ENCODE results near the gene CLDN25. TPM values are rescaled to one million over a fixed set of nuclear protein-coding genes. Genes with fewer than 3 reads are reported as not detected.

Gene CLDN25
- polyA plus RNA-seq, 1 experiment, result not detected

DNA sequence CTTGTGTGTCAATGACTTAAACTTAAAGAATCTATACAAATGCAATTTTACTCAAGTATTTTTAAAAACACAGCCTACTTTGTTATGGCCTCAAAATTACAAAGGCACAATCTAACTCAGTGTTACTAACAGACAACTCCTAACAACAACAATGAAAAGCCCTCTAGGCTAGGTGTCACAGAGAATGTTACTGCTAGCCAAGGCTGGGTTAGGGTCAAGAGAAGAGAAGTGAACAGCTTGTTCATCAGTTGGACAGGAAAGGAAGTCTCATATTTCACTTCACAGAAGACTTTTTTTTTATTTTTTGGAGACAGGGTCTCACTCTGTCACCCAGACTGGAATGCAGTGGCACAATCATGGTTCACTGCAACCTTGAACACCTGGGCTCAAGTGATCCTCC, 26.0 kb downstream of the CLDN25 start:
- H3K4me3 ChIP-seq (ENCODE audit: low read depth, low read length), result no peak overlapping the region
- POLR2A ChIA-PET, result no interaction called here
- DNase-seq (ENCODE audit: low read depth), result no peak
- CTCF ChIA-PET, result interaction anchor here (0.6 to 3.4 kb wide), 12 partner anchors 9 to 516 kb away, joined by 3 to 26 read pairs (median 3); partner anchors contain the start of gene ZW10
- H3K36me3 ChIP-seq (ENCODE audit: control insufficient read depth, insufficient read depth, low read length), result peaks cover 5% of the 10 kb centered on the region
- H3K27me3 ChIP-seq (ENCODE audit: control insufficient read depth, insufficient read depth, low read length), result no peaks in the 10 kb centered on the region
- TF ChIP-seq, protein P1, sequence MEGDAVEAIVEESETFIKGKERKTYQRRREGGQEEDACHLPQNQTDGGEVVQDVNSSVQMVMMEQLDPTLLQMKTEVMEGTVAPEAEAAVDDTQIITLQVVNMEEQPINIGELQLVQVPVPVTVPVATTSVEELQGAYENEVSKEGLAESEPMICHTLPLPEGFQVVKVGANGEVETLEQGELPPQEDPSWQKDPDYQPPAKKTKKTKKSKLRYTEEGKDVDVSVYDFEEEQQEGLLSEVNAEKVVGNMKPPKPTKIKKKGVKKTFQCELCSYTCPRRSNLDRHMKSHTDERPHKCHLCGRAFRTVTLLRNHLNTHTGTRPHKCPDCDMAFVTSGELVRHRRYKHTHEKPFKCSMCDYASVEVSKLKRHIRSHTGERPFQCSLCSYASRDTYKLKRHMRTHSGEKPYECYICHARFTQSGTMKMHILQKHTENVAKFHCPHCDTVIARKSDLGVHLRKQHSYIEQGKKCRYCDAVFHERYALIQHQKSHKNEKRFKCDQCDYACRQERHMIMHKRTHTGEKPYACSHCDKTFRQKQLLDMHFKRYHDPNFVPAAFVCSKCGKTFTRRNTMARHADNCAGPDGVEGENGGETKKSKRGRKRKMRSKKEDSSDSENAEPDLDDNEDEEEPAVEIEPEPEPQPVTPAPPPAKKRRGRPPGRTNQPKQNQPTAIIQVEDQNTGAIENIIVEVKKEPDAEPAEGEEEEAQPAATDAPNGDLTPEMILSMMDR (IDR thresholded peaks at IDR 0.05; ENCODE audit: insufficient read depth, low read depth, low read length), result no peak

DNA sequence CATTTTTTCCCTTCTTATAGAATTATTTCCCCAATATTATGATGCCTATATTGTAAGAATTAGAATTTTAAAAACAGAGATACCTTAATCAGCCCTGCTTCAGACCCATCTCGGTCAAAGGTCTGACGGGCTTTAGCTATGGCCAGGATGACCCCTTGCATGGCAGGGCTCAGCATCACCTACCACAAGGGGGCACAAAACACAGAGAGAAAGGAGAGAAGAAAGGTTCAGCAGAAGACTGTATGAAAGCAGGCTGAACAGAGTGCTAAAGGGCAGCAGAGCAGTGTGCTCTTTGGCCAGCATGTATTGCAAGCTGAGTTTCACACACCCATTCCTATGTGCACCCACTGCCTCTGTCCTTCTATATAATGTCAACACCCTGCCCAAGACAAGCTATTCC, 26.8 kb downstream of the CLDN25 start:
- Histone ChIP-seq H3K36me3 (ENCODE audit: control insufficient read depth, insufficient read depth, low read length) (peaks cover 5% of the 10 kb centered on the region), H3K27me3 (ENCODE audit: control insufficient read depth, insufficient read depth, low read length) (no peaks in the 10 kb centered on the region), H3K4me3 (ENCODE audit: low read depth, low read length) (no peak overlapping the region)
- DNase-seq (ENCODE audit: low read depth), result no peak
- POLR2A ChIA-PET, result no interaction called here
- TF ChIP-seq, protein P1 (IDR thresholded peaks at IDR 0.05; ENCODE audit: insufficient read depth, low read depth, low read length), result peak; percentile 42
- CTCF ChIA-PET, result interaction anchor here (0.7 to 3.4 kb wide), 9 partner anchors 9 to 491 kb away, joined by 3 to 26 read pairs (median 3); no protein-coding TSS in a partner anchor

DNA sequence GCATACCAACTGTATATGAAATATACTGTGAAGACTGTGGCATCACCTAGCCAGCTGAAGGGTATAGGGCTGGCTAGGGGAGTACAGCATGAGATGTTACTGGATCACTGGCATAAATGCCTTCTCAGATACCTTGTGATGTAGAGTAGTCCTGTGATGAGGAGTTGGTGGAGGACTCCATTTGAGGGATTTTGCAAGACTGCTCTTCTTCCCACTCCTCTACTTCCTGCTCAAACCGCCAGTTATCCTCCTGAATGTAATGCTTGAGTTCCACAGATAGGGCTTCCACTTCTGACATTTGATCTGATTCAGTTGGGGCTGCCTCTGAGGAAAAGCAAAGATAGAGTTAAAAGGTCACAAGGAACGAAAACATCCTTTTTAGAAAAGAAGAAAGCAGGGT, 29.3 kb downstream of the CLDN25 start:
- TF ChIP-seq, protein P1 (IDR thresholded peaks at IDR 0.05; ENCODE audit: insufficient read depth, low read depth, low read length), result no peak
- CTCF ChIA-PET, result no interaction called here
- peaks cover 1% of the 10 kb centered on the region for H3K36me3 ChIP-seq (ENCODE audit: control insufficient read depth, insufficient read depth, low read length)
- no peak for DNase-seq (ENCODE audit: low read depth)
- POLR2A ChIA-PET, result no interaction called here
- no peaks in the 10 kb centered on the region for H3K27me3 ChIP-seq (ENCODE audit: control insufficient read depth, insufficient read depth, low read length)
- H3K4me3 ChIP-seq (ENCODE audit: low read depth, low read length), result no peak overlapping the region

DNA sequence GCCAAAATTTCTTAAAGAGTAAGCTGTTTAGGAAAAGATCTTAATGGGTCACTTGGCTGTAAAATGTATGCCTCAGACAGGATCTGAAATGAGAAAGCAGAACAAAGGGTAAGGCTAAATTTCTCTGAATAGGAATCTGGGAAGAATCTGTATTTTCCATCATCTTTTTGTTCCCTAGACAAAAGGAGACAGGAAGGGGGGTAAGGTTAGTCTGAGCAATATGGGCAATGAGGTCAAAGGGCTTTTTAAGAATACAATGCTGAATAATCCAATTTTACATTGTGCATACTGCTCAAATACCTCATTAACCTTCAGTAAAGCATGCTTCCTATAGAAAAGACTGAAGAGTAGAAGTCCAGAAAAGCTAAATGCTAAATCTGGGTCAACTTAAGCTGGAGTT, 34.6 kb downstream of the CLDN25 start:
- TF ChIP-seq, protein P1 (IDR thresholded peaks at IDR 0.05; ENCODE audit: insufficient read depth, low read depth, low read length), result no peak
- ChIA-PET POLR2A (no interaction called here), CTCF (interaction anchor here (1.1 to 1.3 kb wide), 2 partner anchors 16 to 17 kb away, joined by 3 to 5 read pairs; no protein-coding TSS in a partner anchor)
- no peak overlapping the region for H3K4me3 ChIP-seq (ENCODE audit: low read depth, low read length)
- no peak for DNase-seq (ENCODE audit: low read depth)
- no peaks in the 10 kb centered on the region for H3K27me3 ChIP-seq (ENCODE audit: control insufficient read depth, insufficient read depth, low read length)
- H3K36me3 ChIP-seq (ENCODE audit: control insufficient read depth, insufficient read depth, low read length), result no peaks in the 10 kb centered on the region

DNA sequence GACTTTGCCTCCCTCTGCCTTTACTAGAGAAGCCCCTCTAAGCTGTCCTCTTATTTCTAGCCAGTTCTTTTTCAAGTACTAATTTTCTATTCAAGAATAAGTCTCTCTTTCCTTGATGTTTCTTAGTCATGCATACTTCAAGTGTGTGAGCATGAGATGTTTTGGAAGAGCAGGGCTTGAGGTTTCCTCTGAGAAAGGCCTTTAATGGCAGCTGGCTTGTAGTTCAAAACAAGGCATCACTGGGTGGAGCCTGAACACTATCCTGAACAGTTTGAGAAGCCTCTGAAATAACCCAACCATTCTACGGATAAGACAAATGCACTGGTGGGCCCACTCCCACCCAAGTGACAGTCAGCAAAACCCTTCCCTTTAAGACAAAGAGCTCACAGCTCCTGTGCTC, 37.6 kb downstream of the CLDN25 start:
- H3K4me3 ChIP-seq (ENCODE audit: low read depth, low read length), result no peak overlapping the region
- H3K27me3 ChIP-seq (ENCODE audit: control insufficient read depth, insufficient read depth, low read length), result no peaks in the 10 kb centered on the region
- no peak for DNase-seq (ENCODE audit: low read depth)
- peaks cover 4% of the 10 kb centered on the region for H3K36me3 ChIP-seq (ENCODE audit: control insufficient read depth, insufficient read depth, low read length)
- TF ChIP-seq, protein P1 (IDR thresholded peaks at IDR 0.05; ENCODE audit: insufficient read depth, low read depth, low read length), result no peak
- ChIA-PET CTCF (interaction anchor here (1.3 kb wide), 1 partner anchor 11 kb away, joined by 3 read pairs; no protein-coding TSS in a partner anchor), POLR2A (no interaction called here)
